Trophoblast cell (in vitro differentiated cells and primary cell): Measurements from ENCODE around the gene WNT3A.

Experiments
- DNase-seq, 2 donors: peaks; one replicate each; pipeline ENCODE4 v3.0.0-alpha.2; 2016
- H2AFZ ChIP-seq: 2 replicates; pipeline ENCODE4 v1.6.1; 2013; ENCODE audit warnings: low read length, moderate library complexity, mild to moderate bottlenecking; ENCODE audit not compliant: insufficient read depth, poor library complexity
- H2AK5ac ChIP-seq: 2 replicates; pipeline ENCODE4 v1.6.1; 2013; ENCODE audit warnings: mild to moderate bottlenecking, low read length
- H2BK120ac ChIP-seq: 2 replicates; pipeline ENCODE4 v1.6.1; 2013; ENCODE audit warnings: low read length, mild to moderate bottlenecking, moderate library complexity; ENCODE audit not compliant: insufficient read depth, poor library complexity
- H2BK12ac ChIP-seq: 2 replicates; pipeline ENCODE4 v1.6.1; 2013; ENCODE audit warnings: mild to moderate bottlenecking, low read length, moderate library complexity
- H2BK5ac ChIP-seq: 2 replicates; pipeline ENCODE4 v1.6.1; 2013; ENCODE audit warnings: low read length, low read depth, moderate library complexity, mild to moderate bottlenecking; ENCODE audit not compliant: poor library complexity
- H3K14ac ChIP-seq: 2 replicates; pipeline ENCODE4 v1.6.1; 2013; ENCODE audit warnings: mild to moderate bottlenecking, low read length
- H3K18ac ChIP-seq: 2 replicates; pipeline ENCODE4 v1.6.1; 2013; ENCODE audit warnings: mild to moderate bottlenecking, low read length
- H3K23ac ChIP-seq: 2 replicates; pipeline ENCODE4 v1.6.1; 2013; ENCODE audit warnings: low read length
- H3K27ac ChIP-seq: 2 replicates; pipeline ENCODE4 v1.5.1; 2013; ENCODE audit warnings: low read depth, mild to moderate bottlenecking, inconsistent platforms, low read length, moderate library complexity
- H3K27me3 ChIP-seq: 2 replicates; pipeline ENCODE4 v1.6.1; 2013; ENCODE audit warnings: inconsistent platforms, mild to moderate bottlenecking, low read length, moderate library complexity; ENCODE audit not compliant: insufficient read depth
- H3K36me3 ChIP-seq, 2 experiments: 1 replicate in 1 of 2; 2 replicates in 1 of 2; pipeline ENCODE4 v1.6.1; 2013; ENCODE audit warnings: low read length in 2 of 2, mild to moderate bottlenecking in 2 of 2, moderate library complexity in 1 of 2; ENCODE audit not compliant: insufficient read depth in 2 of 2, control insufficient read depth in 1 of 2
- H3K4ac ChIP-seq: 2 replicates; pipeline ENCODE4 v1.6.1; 2013; ENCODE audit warnings: low read depth, mild to moderate bottlenecking, low read length, moderate library complexity
- H3K4me1 ChIP-seq, 2 experiments: 1 replicate in 1 of 2; 2 replicates in 1 of 2; pipeline ENCODE4 v1.6.1; 2013; ENCODE audit warnings: low read length in 2 of 2, mild to moderate bottlenecking in 2 of 2, moderate library complexity in 1 of 2; ENCODE audit not compliant: insufficient read depth in 2 of 2, control insufficient read depth in 1 of 2
- H3K4me2 ChIP-seq: 2 replicates; pipeline ENCODE4 v1.6.1; 2013; ENCODE audit warnings: inconsistent platforms, mild to moderate bottlenecking, low read length, moderate library complexity
- H3K4me3 ChIP-seq: 2 replicates; pipeline ENCODE4 v1.5.1; 2013; ENCODE audit warnings: mild to moderate bottlenecking, low read depth, low read length, inconsistent platforms
- H3K79me1 ChIP-seq: one replicate; pipeline ENCODE4 v1.6.1; 2013; ENCODE audit warnings: low read length
- H3K79me2 ChIP-seq: 2 replicates; pipeline ENCODE4 v1.6.1; 2013; ENCODE audit warnings: low read length, mild to moderate bottlenecking; ENCODE audit not compliant: control insufficient read depth, insufficient read depth, poor library complexity
- H3K9ac ChIP-seq: 2 replicates; pipeline ENCODE4 v1.6.1; 2013; ENCODE audit warnings: mild to moderate bottlenecking, low read length
- H3K9me3 ChIP-seq: 2 replicates; pipeline ENCODE4 v1.6.1; 2013; ENCODE audit warnings: low read depth, mild to moderate bottlenecking, control low read depth, inconsistent platforms, low read length; ENCODE audit not compliant: insufficient read depth
- H4K12ac ChIP-seq: 2 replicates; pipeline ENCODE4 v1.6.1; 2013; ENCODE audit warnings: low read depth, mild to moderate bottlenecking, low read length, moderate library complexity
- H4K8ac ChIP-seq: 2 replicates; pipeline ENCODE4 v1.6.1; 2013; ENCODE audit warnings: low read depth, mild to moderate bottlenecking, low read length, moderate library complexity
- H4K91ac ChIP-seq: one replicate; pipeline ENCODE4 v1.6.1; 2013; ENCODE audit warnings: low read depth, mild to moderate bottlenecking, low read length, moderate library complexity
- WGBS: extraction: QIAGEN DNeasy Blood & Tissue Kit; methylation state at CpG from one replicate; pipeline ENCODE4 v1.1.7; 2013; ENCODE audit warnings: missing lambda C conversion rate; ENCODE audit not compliant: insufficient read length, insufficient coverage; ENCODE audit errors: extremely low coverage; 5-methylcytosine and 5-hydroxymethylcytosine counted together

WNT3A gene

GRCh38 chr1:228033376-228033775 is 26.6 kb downstream of the WNT3A start:
- Histone ChIP-seq H2BK120ac (no peak overlapping the region), H3K9me3 (peaks cover 12% of the 10 kb centered on the region), H3K4me3 (no peak overlapping the region), H4K8ac (no peak overlapping the region), H3K79me1 (no peaks in the 10 kb centered on the region), H2BK12ac (no peak overlapping the region), H3K18ac (no peak overlapping the region), H2AK5ac (no peak overlapping the region), H3K79me2 (no peaks in the 10 kb centered on the region), H2AFZ (no peak overlapping the region), H4K12ac (no peak overlapping the region), H2BK5ac (no peak overlapping the region), H3K4me1 (no peaks in the 10 kb centered on the region), H3K36me3 (no peaks in the 10 kb centered on the region), H3K27me3 (peaks cover 14% of the 10 kb centered on the region), H3K9ac (no peak overlapping the region), H4K91ac (no peak overlapping the region), H3K4ac (no peak overlapping the region), H3K23ac (no peak overlapping the region), H3K14ac (no peak overlapping the region), H3K4me2 (no peak overlapping the region), H3K27ac (no peak overlapping the region)
- DNase-seq, result no peak
- no CpG with 5 or more reads among the region's 2 CpGs for WGBS

GRCh38 chr1:228034954-228035837 is 28.4 kb downstream of the WNT3A start:
- H2BK5ac ChIP-seq, result no peak overlapping the region
- H3K4me1 ChIP-seq, result no peaks in the 10 kb centered on the region
- H2BK12ac ChIP-seq, result no peak overlapping the region
- no peak overlapping the region for H3K18ac ChIP-seq
- no peak overlapping the region for H3K4ac ChIP-seq
- H3K23ac ChIP-seq, result no peak overlapping the region
- no peak overlapping the region for H4K91ac ChIP-seq
- no peak overlapping the region for H3K9ac ChIP-seq
- no peaks in the 10 kb centered on the region for H3K79me1 ChIP-seq
- peaks cover 24% of the 10 kb centered on the region for H3K27me3 ChIP-seq
- no peak for DNase-seq
- no peak overlapping the region for H3K27ac ChIP-seq
- H3K79me2 ChIP-seq, result no peaks in the 10 kb centered on the region
- H3K4me3 ChIP-seq, result no peak overlapping the region
- H2AK5ac ChIP-seq, result no peak overlapping the region
- H3K36me3 ChIP-seq, result no peaks in the 10 kb centered on the region
- no peak overlapping the region for H2AFZ ChIP-seq
- H4K8ac ChIP-seq, result no peak overlapping the region
- no peak overlapping the region for H3K4me2 ChIP-seq
- H2BK120ac ChIP-seq, result no peak overlapping the region
- H3K14ac ChIP-seq, result no peak overlapping the region
- peaks cover 15% of the 10 kb centered on the region for H3K9me3 ChIP-seq
- no CpG with 5 or more reads among the region's 16 CpGs for WGBS
- H4K12ac ChIP-seq, result no peak overlapping the region

- Histone ChIP-seq H3K23ac (no peak overlapping the region), H2AFZ (no peak overlapping the region), H3K27me3 (peaks cover 24% of the 10 kb centered on the region), H2BK12ac (no peak overlapping the region), H3K14ac (no peak overlapping the region), H3K9ac (no peak overlapping the region), H3K79me2 (no peaks in the 10 kb centered on the region), H3K4me1 (no peaks in the 10 kb centered on the region), H4K12ac (no peak overlapping the region), H3K79me1 (no peaks in the 10 kb centered on the region), H2BK5ac (no peak overlapping the region), H4K91ac (no peak overlapping the region), H3K18ac (no peak overlapping the region), H3K4ac (no peak overlapping the region), H3K4me2 (no peak overlapping the region), H4K8ac (no peak overlapping the region), H3K4me3 (no peak overlapping the region), H3K27ac (no peak overlapping the region), H3K9me3 (peaks cover 15% of the 10 kb centered on the region), H2BK120ac (no peak overlapping the region), H2AK5ac (no peak overlapping the region), H3K36me3 (no peaks in the 10 kb centered on the region)
- no peak for DNase-seq
- no CpG with 5 or more reads among the region's 5 CpGs for WGBS
These were observed 29.0 kb downstream of the WNT3A start for GRCh38 chr1:228035844-228036243.

- H3K27me3 ChIP-seq, result peaks cover 24% of the 10 kb centered on the region
- DNase-seq, result no peak
These were observed 30.0 kb downstream of the WNT3A start for GRCh38 chr1:228036701-228037231.

More at GRCh38 chr1:228036701-228037231, 30.0 kb downstream of the WNT3A start:
- H3K27ac ChIP-seq, result no peak overlapping the region
- peaks cover 13% of the 10 kb centered on the region for H3K9me3 ChIP-seq
- no peaks in the 10 kb centered on the region for H3K36me3 ChIP-seq
- no peak overlapping the region for H3K14ac ChIP-seq
- H3K4me2 ChIP-seq, result no peak overlapping the region
- H2AK5ac ChIP-seq, result no peak overlapping the region
- H3K18ac ChIP-seq, result no peak overlapping the region
- H4K12ac ChIP-seq, result no peak overlapping the region
- H3K79me1 ChIP-seq, result no peaks in the 10 kb centered on the region
- no peak overlapping the region for H3K9ac ChIP-seq
- no peak overlapping the region for H3K23ac ChIP-seq
- H2BK12ac ChIP-seq, result no peak overlapping the region
- no peaks in the 10 kb centered on the region for H3K79me2 ChIP-seq
- H3K4ac ChIP-seq, result no peak overlapping the region
- H2BK5ac ChIP-seq, result no peak overlapping the region
- H4K8ac ChIP-seq, result no peak overlapping the region
- no peak overlapping the region for H3K4me3 ChIP-seq
- no CpG with 5 or more reads among the region's 8 CpGs for WGBS
- no peak overlapping the region for H2AFZ ChIP-seq
- no peak overlapping the region for H4K91ac ChIP-seq
- no peaks in the 10 kb centered on the region for H3K4me1 ChIP-seq
- H2BK120ac ChIP-seq, result no peak overlapping the region
